Brain microvascular endothelial cell (primary cell): ENCODE data around the gene ZDBF2.
"Not testable (repeated sequence)": the region's sequence is repeated elsewhere in the genome, so short reads cannot be mapped to it uniquely, and the experiment has no call there.

ENCODE experiments used
- DNase-seq: peaks from one replicate; pipeline ENCODE4 v3.0.0-alpha.2; 2020
- H3K27ac ChIP-seq: fragments of 250-450 bp; sonication (Bioruptor Pico); 2 replicates; pipeline ENCODE4 v1.5.1; 2020; ENCODE audit warnings: mild to moderate bottlenecking, moderate library complexity
- H3K27me3 ChIP-seq: fragments of 250-450 bp; sonication (Bioruptor Pico); replicated peaks from 2 replicates; pipeline ENCODE4 v1.5.1; 2020; ENCODE audit warnings: mild to moderate bottlenecking
- H3K36me3 ChIP-seq: fragments of 250-450 bp; sonication (Bioruptor Pico); replicated peaks from 2 replicates; pipeline ENCODE4 v1.5.1; 2020; ENCODE audit warnings: mild to moderate bottlenecking
- H3K4me3 ChIP-seq: 2 replicates; pipeline ENCODE4 v1.5.1; 2011; ENCODE audit warnings: low read depth, mild to moderate bottlenecking, control low read depth, low read length, moderate library complexity
- in situ Hi-C: cut with HindIII; loops from 2 replicates; pipeline ENCODE4 v1.10.0; 2017; ENCODE audit warnings: low sequenced_read_pairs, low pct_ligation_motif_present
- TF ChIP-seq, protein P1 (sequence below): IDR thresholded peaks from 2 replicates; pipeline ENCODE4 v1.5.1; 2011; ENCODE audit warnings: low read depth, mild to moderate bottlenecking, moderate library complexity, low read length, control low read depth, inconsistent platforms; ENCODE audit errors: missing control alignments

ZDBF2 gene

GRCh38 chr2:206345606-206346005 is 71.1 kb downstream of the ZDBF2 start:
- no peaks in the 10 kb centered on the region for H3K36me3 ChIP-seq
- no peak for DNase-seq
- H3K27me3 ChIP-seq, result no peaks in the 10 kb centered on the region
- TF ChIP-seq, protein P1, sequence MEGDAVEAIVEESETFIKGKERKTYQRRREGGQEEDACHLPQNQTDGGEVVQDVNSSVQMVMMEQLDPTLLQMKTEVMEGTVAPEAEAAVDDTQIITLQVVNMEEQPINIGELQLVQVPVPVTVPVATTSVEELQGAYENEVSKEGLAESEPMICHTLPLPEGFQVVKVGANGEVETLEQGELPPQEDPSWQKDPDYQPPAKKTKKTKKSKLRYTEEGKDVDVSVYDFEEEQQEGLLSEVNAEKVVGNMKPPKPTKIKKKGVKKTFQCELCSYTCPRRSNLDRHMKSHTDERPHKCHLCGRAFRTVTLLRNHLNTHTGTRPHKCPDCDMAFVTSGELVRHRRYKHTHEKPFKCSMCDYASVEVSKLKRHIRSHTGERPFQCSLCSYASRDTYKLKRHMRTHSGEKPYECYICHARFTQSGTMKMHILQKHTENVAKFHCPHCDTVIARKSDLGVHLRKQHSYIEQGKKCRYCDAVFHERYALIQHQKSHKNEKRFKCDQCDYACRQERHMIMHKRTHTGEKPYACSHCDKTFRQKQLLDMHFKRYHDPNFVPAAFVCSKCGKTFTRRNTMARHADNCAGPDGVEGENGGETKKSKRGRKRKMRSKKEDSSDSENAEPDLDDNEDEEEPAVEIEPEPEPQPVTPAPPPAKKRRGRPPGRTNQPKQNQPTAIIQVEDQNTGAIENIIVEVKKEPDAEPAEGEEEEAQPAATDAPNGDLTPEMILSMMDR, result no peak
- H3K27ac ChIP-seq, result no peak overlapping the region
- in situ Hi-C loops, result no loop called here
- no peak overlapping the region for H3K4me3 ChIP-seq

- in situ Hi-C loops, result no loop called here
- TF ChIP-seq, protein P1, result no peak
- DNase-seq, result no peak
- Histone ChIP-seq H3K27me3 (no peaks in the 10 kb centered on the region), H3K27ac (no peak overlapping the region), H3K36me3 (no peaks in the 10 kb centered on the region), H3K4me3 (no peak overlapping the region)
Observed at GRCh38 chr2:206349375-206349774, 74.9 kb downstream of the ZDBF2 start.

DNA sequence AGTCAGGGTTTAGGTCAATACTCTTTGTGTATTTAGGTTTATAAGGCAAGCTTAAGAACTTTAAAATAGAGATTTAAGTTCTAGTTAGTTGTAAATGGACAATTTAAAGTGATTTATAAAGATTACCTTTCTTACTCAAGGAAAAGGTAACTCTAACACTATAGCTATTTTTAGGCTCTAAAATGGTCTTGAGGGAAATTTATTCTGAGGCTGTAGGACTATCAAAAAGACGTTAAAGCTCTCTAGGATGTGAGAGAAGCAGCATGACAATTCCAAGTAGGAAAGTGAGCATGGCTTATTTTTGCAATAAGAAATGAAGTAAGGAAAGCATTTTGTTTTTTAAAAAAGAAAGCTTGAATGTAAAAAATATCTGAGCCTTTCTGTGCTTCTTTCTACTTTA is 78.1 kb downstream of the ZDBF2 start:
- in situ Hi-C loops, result no loop called here
- DNase-seq, result no peak

GRCh38 chr2:206353685-206354084 is 79.2 kb downstream of the ZDBF2 start:
- Histone ChIP-seq H3K36me3 (no peaks in the 10 kb centered on the region), H3K27me3 (no peaks in the 10 kb centered on the region), H3K4me3 (no peak overlapping the region), H3K27ac (no peak overlapping the region)
- in situ Hi-C loops, result no loop called here
- TF ChIP-seq, protein P1, result no peak
- no peak for DNase-seq

More for the DNA sequence above, 78.1 kb downstream of the ZDBF2 start:
- TF ChIP-seq, protein P1, result no peak
- Histone ChIP-seq H3K4me3 (no peak overlapping the region), H3K36me3 (no peaks in the 10 kb centered on the region), H3K27me3 (no peaks in the 10 kb centered on the region), H3K27ac (no peak overlapping the region)

DNA sequence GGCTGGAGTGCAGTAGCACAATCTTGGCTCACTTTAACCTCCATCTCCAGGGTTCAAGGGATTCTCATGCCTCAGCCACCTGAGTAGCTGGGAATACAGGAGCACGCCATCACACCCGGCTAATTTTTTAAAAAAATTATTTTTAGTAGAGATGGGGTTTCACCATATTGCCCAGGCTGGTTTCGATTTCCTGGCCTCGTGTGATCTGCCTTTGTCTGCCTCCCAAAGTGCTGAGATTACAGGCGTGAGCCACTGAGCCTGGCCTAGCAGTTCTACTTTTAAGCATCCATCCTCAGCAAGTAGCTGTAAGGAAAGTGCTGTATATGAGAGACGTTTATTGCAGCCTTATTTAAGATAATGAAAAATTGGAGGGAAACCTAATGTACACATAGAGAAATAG is 79.7 kb downstream of the ZDBF2 start:
- no peaks in the 10 kb centered on the region for H3K36me3 ChIP-seq
- TF ChIP-seq, protein P1, result no peak

GRCh38 chr2:206356840-206357239 is 82.4 kb downstream of the ZDBF2 start:
- in situ Hi-C loops, result not testable (repeated sequence)

More for the DNA sequence above, 79.7 kb downstream of the ZDBF2 start:
- no peak overlapping the region for H3K27ac ChIP-seq
- no peak overlapping the region for H3K4me3 ChIP-seq
- H3K27me3 ChIP-seq, result no peaks in the 10 kb centered on the region
- DNase-seq, result no peak
- in situ Hi-C loops, result no loop called here

DNA sequence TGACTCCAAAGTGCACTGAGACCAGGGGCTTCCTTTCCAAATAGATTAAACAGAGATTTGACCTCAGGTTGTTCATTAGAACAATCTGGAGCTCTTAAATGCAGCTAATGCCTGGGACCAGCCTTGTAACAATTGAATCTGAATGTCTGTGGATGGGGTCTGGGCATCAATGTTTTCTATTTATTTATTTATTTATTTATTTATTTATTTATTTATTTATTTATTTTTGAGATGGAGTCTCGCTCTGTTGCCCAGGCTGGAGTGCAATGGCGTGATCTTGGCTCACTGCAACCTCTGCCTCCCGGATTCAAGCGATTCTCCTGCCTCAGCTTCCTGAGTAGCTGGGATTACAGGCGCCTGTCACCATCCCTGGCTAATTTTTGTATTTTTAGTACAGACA is 86.4 kb downstream of the ZDBF2 start:
- DNase-seq, in situ Hi-C loops, H3K36me3 ChIP-seq, H3K4me3 ChIP-seq, H3K27ac ChIP-seq, H3K27me3 ChIP-seq: not testable (repeated sequence)

More at GRCh38 chr2:206356840-206357239, 82.4 kb downstream of the ZDBF2 start:
- not testable (repeated sequence) for H3K27me3 ChIP-seq, H3K27ac ChIP-seq, DNase-seq, H3K4me3 ChIP-seq, H3K36me3 ChIP-seq
